A549 (cell line): ENCODE results near the gene SETD3. TPM values are rescaled to one million over a fixed set of nuclear protein-coding genes. Genes with fewer than 3 reads are reported as not detected.

Experiments
- ATAC-seq, 2 experiments: fragments of 200-7000 bp in 1 of 2; fragments of >200 bp in 1 of 2; cut with Nextera tagmentation in 1 of 2; cut with Tn5 transposase in 1 of 2; 3 replicates each; pipeline versions ENCODE4 v1.8.0 to v1.9.1; 2018 to 2020; ENCODE audit warnings: mild to moderate bottlenecking in 1 of 2, moderate library complexity in 1 of 2
- CTCF ChIA-PET: fragments of 300-600 bp; sonication (Branson Sonifier 250); formaldehyde crosslinking; extraction: SDS; loops from one replicate; lab custom pipeline; 2021; ENCODE audit warnings: antibody characterized with exemption, inconsistent platforms; lab: Yijun Ruan, JAX
- POLR2A ChIA-PET: fragments of 350-600 bp; formaldehyde crosslinking; extraction: SDS; loops from one replicate; lab custom pipeline; 2021; ENCODE audit warnings: antibody characterized with exemption, inconsistent platforms; lab: Yijun Ruan, JAX
- DNase-seq, 2 experiments: peaks; one replicate each; pipeline versions ENCODE4 v3.0.0 to v3.0.0-alpha.2; 2011 to 2016; ENCODE audit warnings: low read depth in 1 of 2, low spot score in 1 of 2
- FAIRE-seq: peaks from 2 replicates; lab custom pipeline; 2011; peaks lifted over from hg19 to GRCh38; lab: Jason Lieb, UNC
- H3K27ac ChIP-seq, 2 experiments: fragments of >200 bp; sonication (Bioruptor Twin); formaldehyde crosslinking; 3 replicates each; pipeline ENCODE4 v1.5.1; 2016 to 2017
- H3K4me1 ChIP-seq: fragments of >200 bp; sonication (Bioruptor Twin); formaldehyde crosslinking; 3 replicates; pipeline ENCODE4 v1.6.1; 2016
- H3K4me2 ChIP-seq: fragments of >200 bp; sonication (Bioruptor Twin); formaldehyde crosslinking; 3 replicates; pipeline ENCODE4 v1.6.1; 2016
- H3K4me3 ChIP-seq: fragments of >200 bp; sonication (Bioruptor Twin); formaldehyde crosslinking; 3 replicates; pipeline ENCODE4 v1.5.1; 2016
- H3K9me3 ChIP-seq: fragments of >200 bp; sonication (Bioruptor Twin); formaldehyde crosslinking; 3 replicates; pipeline ENCODE4 v1.6.1; 2016
- EHF ChIP-seq: fragments of 250-450 bp; sonication (Bioruptor Pico); IDR thresholded peaks from 2 replicates; pipeline ENCODE4 v1.5.0; 2020; ENCODE audit warnings: mild to moderate bottlenecking
- EHMT2 ChIP-seq: fragments of 200-600 bp; sonication (generic); IDR thresholded peaks from 2 replicates; pipeline ENCODE4 v1.6.1; 2016; ENCODE audit warnings: antibody characterized with exemption, low read depth, mild to moderate bottlenecking, moderate library complexity
- FOSB ChIP-seq: fragments of 250-450 bp; sonication (Bioruptor Pico); IDR thresholded peaks from 2 replicates; pipeline ENCODE4 v1.5.0; 2020; ENCODE audit warnings: mild to moderate bottlenecking, moderate library complexity
- FOSL2 ChIP-seq, 2 experiments: fragments of 450-650 bp in 1 of 2; fragments of >200 bp in 1 of 2; sonication (Bioruptor Twin) in 1 of 2; formaldehyde crosslinking; IDR thresholded peaks; 2 replicates each; pipeline versions ENCODE4 v1.5.0 to v1.6.1; 2016 to 2020; ENCODE audit warnings: mild to moderate bottlenecking in 1 of 2, moderate library complexity in 1 of 2
- MAZ ChIP-seq: fragments of 150-350 bp; IDR thresholded peaks from 2 replicates; pipeline ENCODE4 v1.6.1; 2014; ENCODE audit warnings: antibody characterized with exemption, low read depth, low read length, borderline replicate concordance
- POLR2AphosphoS2 ChIP-seq: conservative IDR thresholded peaks from 2 replicates; pipeline ENCODE4 v1.6.1; 2012; ENCODE audit warnings: low read length, improper control_type of control experiment, inconsistent platforms
- TFCP2L1 ChIP-seq: fragments of 250-450 bp; sonication (Bioruptor Pico); IDR thresholded peaks from 2 replicates; pipeline ENCODE4 v1.5.0; 2021; ENCODE audit warnings: mild to moderate bottlenecking
- WGBS: methylation state at CpG from one replicate; pipeline ENCODE4 v1.1.6; 2017; ENCODE audit errors: missing lambda C conversion rate; 5-methylcytosine and 5-hydroxymethylcytosine counted together
- polyA plus RNA-seq, 4 experiments: library from polyadenylated mRNA; depleted of rRNA in 3 of 4; stranded (reverse); fragments of >200 nt; fragmentation: RNase III in 1 of 4; extraction: RNeasy Plus Mini Kit Qiagen cat#74134 plus additional on column Dnase treatment in 1 of 4; gene quantifications; 2 replicates in 3 of 4; 3 replicates in 1 of 4; pipeline ENCODE4 v1.2.3, GENCODE V29; 2011 to 2017
- TF ChIP-seq, protein P1 (sequence below): fragments of >200 bp; sonication (Bioruptor Twin); formaldehyde crosslinking; IDR thresholded peaks from 3 replicates; pipeline ENCODE4 v1.5.1; 2016
- TF ChIP-seq, protein P2 (sequence below): fragments of 250-450 bp; sonication (Bioruptor Pico); IDR thresholded peaks from 2 replicates; pipeline ENCODE4 v1.5.0; 2020; ENCODE audit warnings: low read depth, mild to moderate bottlenecking, moderate library complexity
- TF ChIP-seq, protein P3 (sequence below): fragments of 450-650 bp; IDR thresholded peaks from 2 replicates; pipeline ENCODE4 v1.6.1; 2014; ENCODE audit warnings: antibody characterized with exemption
- TF ChIP-seq, protein P4 (sequence below): IDR thresholded peaks from 2 replicates; pipeline ENCODE4 v1.6.1; 2012
- TF ChIP-seq, protein P5 (sequence below): fragments of >200 bp; sonication (Bioruptor Twin); formaldehyde crosslinking; IDR thresholded peaks from 2 replicates; pipeline ENCODE4 v1.6.1; 2016

SETD3 gene
- polyA plus RNA-seq, 2 of the 4 experiments (the other 2 are of a cell fraction) = 43.1 to 59.7 TPM

DNA sequence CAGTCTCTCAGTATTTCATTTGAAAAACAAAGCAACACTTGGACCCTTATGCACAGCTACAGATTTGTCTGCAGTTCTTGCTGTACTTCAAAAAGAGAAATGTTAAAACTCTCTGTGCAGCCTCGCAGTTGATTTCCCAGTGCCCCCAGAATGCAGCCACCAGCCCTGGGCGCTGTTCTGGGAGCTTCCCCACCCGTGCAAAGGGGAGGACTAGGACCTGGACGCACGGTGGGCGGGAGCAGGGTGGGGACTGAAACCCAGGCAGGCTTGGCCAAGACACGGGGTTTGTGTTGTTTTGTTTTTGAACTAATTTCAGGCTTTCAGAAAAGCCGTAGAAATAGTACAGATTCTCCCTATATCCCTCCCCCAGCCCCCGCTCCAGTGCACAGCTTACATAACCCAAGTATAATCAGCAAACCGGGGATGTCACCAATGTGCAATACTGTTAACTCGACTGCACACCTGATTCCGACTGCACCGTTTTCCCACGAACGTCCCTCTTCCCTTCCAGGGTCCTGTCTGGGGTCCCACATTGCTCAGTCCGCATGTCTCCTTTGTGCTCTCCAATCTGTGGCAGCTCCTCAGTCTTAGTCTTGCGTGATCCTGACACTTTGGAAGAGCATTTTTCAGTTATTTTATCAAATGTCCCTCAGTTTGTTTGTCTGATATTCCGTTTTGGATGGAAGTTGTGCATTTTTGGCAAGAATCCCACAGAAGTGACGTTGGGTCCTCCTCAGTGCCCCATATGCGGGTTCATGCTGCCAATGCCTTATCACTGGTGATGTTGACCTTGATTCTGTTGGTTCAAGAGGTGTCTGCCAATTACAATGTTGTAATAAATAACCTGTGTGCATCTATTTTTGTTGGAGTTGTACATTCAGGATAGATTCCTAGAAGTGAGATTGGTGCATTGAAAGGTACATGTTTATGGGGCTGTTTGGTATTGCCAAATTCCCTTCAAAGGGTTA is 95.9 kb downstream of the SETD3 start (continued):
- TF ChIP-seq, protein P1, sequence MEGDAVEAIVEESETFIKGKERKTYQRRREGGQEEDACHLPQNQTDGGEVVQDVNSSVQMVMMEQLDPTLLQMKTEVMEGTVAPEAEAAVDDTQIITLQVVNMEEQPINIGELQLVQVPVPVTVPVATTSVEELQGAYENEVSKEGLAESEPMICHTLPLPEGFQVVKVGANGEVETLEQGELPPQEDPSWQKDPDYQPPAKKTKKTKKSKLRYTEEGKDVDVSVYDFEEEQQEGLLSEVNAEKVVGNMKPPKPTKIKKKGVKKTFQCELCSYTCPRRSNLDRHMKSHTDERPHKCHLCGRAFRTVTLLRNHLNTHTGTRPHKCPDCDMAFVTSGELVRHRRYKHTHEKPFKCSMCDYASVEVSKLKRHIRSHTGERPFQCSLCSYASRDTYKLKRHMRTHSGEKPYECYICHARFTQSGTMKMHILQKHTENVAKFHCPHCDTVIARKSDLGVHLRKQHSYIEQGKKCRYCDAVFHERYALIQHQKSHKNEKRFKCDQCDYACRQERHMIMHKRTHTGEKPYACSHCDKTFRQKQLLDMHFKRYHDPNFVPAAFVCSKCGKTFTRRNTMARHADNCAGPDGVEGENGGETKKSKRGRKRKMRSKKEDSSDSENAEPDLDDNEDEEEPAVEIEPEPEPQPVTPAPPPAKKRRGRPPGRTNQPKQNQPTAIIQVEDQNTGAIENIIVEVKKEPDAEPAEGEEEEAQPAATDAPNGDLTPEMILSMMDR = no peak
- TF ChIP-seq FOSB (CRISPR knock-in tag) = no peak
- TF ChIP-seq, protein P2, sequence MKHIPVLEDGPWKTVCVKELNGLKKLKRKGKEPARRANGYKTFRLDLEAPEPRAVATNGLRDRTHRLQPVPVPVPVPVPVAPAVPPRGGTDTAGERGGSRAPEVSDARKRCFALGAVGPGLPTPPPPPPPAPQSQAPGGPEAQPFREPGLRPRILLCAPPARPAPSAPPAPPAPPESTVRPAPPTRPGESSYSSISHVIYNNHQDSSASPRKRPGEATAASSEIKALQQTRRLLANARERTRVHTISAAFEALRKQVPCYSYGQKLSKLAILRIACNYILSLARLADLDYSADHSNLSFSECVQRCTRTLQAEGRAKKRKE (CRISPR knock-in tag) = no peak
- TF ChIP-seq EHF (CRISPR knock-in tag) = no peak
- TF ChIP-seq, protein P3, sequence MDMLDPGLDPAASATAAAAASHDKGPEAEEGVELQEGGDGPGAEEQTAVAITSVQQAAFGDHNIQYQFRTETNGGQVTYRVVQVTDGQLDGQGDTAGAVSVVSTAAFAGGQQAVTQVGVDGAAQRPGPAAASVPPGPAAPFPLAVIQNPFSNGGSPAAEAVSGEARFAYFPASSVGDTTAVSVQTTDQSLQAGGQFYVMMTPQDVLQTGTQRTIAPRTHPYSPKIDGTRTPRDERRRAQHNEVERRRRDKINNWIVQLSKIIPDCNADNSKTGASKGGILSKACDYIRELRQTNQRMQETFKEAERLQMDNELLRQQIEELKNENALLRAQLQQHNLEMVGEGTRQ = no peak
- no peak for TF ChIP-seq TFCP2L1 (CRISPR knock-in tag)
- TF ChIP-seq POLR2AphosphoS2 = no peak
- TF ChIP-seq FOSL2 (IDR thresholded peaks at IDR 0.05) = no peak
- TF ChIP-seq FOSL2 (CRISPR knock-in tag; IDR thresholded peaks at IDR 0.05) = no peak
- no peak for TF ChIP-seq EHMT2
- TF ChIP-seq MAZ = no peak

DNA sequence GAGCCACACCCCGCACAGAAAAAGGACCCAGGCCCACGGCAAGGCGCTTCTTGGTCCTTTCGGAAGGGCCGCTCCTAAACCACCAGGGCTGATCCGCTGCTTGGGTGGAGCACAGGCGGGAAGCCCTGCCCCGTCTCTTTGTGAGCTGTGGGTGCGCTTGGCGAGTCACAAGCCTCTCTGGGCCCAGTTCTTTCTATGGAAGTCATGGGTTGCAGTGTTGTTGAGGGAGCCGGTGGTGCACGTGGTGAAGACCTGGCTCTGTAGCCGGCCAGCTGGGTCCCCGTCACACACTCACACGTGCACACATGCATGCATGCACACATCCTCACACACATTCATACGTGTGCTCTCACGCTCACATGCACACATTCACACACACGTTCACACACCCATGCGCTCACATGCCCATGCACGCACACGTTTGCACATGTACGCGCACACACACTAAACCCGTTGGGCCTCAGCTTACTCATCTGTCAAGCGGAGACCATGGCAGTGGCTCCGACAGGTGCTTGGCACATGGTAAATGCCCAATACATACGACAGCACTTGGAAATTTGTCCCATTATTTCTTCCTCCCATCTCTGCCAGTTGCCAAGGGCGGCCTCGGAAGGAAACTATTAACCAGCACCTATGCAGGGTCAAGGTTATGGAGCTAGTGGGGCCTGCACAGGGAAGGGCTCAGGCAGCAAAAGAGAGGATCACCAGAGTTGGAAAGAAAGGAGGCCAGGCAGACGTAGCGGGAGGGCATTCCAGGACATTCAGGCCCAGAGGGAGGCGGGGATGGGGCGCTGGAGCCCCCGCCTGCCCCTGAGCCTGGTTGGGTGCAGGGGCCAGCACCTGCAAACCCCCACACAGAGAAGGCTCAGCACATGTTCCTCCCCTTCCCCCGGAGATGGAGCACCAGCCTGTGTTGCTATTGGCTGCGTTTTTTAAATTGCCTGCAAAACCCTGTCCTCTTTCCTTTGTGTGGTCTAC is 96.9 kb downstream of the SETD3 start:
- WGBS = 83% methylated on average over 36 of the region's 36 CpGs
- H3K4me1 ChIP-seq = peaks cover 34% of the 10 kb centered on the region
- H3K4me3 ChIP-seq = no peak overlapping the region
- ChIA-PET POLR2A (no interaction called here), CTCF (interaction anchor here (0.6 to 11.9 kb wide), 6 partner anchors 9 to 64 kb away, joined by 3 to 150 read pairs (median 9); no protein-coding TSS in a partner anchor)
- TF ChIP-seq, protein P4, sequence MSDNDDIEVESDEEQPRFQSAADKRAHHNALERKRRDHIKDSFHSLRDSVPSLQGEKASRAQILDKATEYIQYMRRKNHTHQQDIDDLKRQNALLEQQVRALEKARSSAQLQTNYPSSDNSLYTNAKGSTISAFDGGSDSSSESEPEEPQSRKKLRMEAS = peak; percentile 23
- TF ChIP-seq MAZ = no peak
- H3K27ac ChIP-seq = peak overlapping the region; percentile 56 to 82; a peak in 5 of 6 replicates
- DNase-seq (peak in 1 of 2 experiments; percentile 25), FAIRE-seq (no peak), ATAC-seq (peak; percentile 22 to 38; a peak in 3 of 6 replicates)
- H3K9me3 ChIP-seq = 0 out of 3 replicates have a peak, but pooled peaks cover 4% of the 10 kb centered on the region
- peak overlapping the region; percentile 51 for H3K4me2 ChIP-seq

DNA sequence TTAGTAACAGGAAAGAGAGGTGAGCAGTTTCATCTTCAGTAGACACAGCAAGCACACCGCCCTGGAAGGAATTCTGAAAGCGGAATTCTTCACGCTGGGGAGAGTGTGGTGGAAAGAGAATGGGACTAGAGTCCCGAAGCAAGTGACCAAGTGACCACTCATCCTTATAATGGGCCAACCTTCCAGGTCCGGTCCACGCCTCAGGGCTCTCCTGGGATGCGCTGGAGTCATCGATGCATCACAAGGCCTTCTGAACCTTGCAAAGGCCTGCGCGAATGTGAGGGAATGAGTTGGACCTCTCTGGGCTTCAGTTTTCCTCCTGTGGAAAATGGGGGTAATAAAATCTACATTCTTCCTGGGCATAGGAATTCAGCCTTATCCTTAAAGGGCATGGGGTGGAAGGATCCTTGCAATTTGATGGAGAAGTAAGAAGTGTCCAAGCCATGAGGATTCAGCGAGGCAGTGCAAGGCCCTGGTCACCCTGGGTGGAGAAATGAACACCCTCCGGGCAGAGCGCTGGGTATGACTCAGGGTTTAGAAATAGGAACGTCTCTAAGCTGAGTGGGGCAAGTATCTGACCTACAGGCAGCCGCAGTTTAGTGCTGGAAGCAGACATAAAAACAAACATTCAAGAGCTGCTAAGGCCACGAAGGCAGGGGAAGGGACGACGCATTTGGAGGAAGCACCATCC is 97.7 kb downstream of the SETD3 start:
- TF ChIP-seq, protein P5, sequence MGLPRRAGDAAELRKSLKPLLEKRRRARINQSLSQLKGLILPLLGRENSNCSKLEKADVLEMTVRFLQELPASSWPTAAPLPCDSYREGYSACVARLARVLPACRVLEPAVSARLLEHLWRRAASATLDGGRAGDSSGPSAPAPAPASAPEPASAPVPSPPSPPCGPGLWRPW = no peak
- TF ChIP-seq, protein P4 = peak; percentile 56
- 0 out of 3 replicates have a peak, but pooled peaks cover 4% of the 10 kb centered on the region for H3K9me3 ChIP-seq
- peak overlapping the region; percentile 56 to 82; a peak in 5 of 6 replicates for H3K27ac ChIP-seq
- peak overlapping the region; percentile 51 for H3K4me2 ChIP-seq
- WGBS = 56% methylated on average over 18 of the region's 18 CpGs
- ChIA-PET CTCF (interaction anchor here (0.6 to 11.9 kb wide), 7 partner anchors 10 to 952 kb away, joined by 3 to 150 read pairs (median 7); no protein-coding TSS in a partner anchor), POLR2A (no interaction called here)
- no peak overlapping the region for H3K4me3 ChIP-seq
- ATAC-seq (peak; percentile 68 to 81), FAIRE-seq (no peak), DNase-seq (peak; percentile 63 to 65)
- peaks cover 42% of the 10 kb centered on the region for H3K4me1 ChIP-seq
